ENCODE results near the gene MTREX.

MTREX gene

DNA sequence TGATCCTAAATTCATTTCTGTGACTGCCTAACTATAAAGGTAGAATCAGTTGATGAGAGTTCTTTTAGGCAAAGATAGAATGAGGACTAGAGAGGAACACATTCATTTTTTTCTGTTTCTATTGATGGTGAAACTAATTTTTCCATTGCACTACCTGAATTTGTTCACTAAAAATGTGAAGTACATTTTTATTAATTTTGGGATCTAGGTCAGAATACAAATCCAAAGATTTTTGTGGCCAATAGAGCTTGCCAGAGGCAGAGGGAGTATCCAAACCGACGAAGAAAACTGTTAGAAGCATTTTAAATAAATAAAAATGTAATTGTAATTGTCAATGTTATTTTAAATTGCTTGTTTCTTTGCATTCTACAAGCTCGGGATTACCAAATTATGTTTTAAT is 78.1 kb downstream of the MTREX start:
- DNase-seq: no peak

- DNase-seq: no peak
Measured at GRCh38 chr5:55386356-55386755, 78.6 kb downstream of the MTREX start.

DNA sequence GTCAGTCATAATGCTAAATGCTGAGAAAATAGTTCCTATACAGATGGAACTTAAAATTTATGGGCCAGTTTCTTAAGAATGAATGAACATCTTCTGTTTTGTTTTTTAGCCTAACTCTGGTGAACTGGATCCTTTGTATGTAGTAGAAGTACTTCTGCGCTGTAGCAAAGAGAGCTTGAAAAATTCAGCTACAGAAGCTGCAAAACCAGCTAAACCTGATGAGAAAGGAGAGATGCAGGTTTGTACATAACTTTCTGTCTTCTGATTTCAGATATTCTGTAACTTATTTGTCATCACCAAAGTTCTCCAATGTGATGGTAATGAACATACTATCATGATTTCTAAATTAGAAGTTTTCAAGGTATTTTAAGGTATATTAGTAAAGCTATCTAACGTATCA is 80.1 kb downstream of the MTREX start:
- DNase-seq: no peak

- DNase-seq: no peak
Measured at GRCh38 chr5:55391707-55392106, 83.9 kb downstream of the MTREX start.

- DNase-seq: no peak
Measured at GRCh38 chr5:55392669-55393068, 84.9 kb downstream of the MTREX start.

GRCh38 chr5:55393501-55394175 is 85.8 kb downstream of the MTREX start:
- DNase-seq: no peak

DNA sequence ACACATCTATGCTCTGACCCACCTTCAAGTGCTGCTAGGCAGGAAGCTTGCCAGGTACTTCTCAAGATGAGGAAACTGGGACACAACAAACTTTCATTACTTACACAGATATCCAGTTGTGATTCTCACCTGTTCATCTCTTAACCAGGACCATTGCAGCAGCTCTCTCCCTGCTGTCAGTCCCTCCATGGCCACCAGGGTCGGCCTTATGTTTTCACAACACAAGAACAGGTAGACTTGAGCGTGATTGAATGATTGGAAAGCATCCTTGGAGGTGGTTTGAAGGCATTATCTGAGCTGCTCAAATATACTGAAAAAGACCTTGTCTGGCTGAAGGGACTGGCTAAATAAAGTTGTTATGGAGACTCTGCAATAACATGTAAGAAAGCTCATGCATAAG is 94.4 kb downstream of the MTREX start:
- DNase-seq: no peak

GRCh38 chr5:55406292-55406691 is 98.5 kb downstream of the MTREX start:
- no peak for DNase-seq

DNA sequence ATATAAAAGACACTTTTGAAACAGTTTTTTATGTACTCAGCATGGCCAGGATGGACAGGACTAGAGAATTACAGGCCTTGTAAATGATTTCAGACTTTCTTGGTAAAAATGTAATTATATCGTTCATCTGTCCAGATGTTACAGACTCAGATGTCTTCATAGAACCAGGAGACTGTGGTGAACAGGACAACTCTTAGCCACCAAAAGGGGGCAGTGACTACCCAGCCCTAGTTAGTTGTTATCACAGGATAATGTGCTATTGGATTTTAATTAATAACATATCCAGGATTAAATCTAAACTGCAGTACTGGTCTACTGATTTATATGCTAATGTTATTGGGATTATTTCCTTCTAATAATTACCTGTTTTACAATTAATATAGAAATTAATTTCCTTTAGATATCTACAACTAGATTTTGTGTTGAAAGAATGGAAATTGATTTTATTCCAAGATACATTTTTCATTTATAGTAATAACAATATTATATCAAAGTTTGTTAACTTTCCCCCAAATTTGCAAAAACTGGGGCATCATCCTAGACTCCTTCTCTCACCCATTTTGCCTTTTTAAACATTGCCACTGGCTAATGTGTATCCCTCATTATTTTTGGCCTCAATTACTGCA is 99.4 kb downstream of the MTREX start:
- DNase-seq: peak; percentile 56

- DNase-seq: no peak
Measured at GRCh38 chr5:55407984-55408383, 100.2 kb downstream of the MTREX start.

DNA sequence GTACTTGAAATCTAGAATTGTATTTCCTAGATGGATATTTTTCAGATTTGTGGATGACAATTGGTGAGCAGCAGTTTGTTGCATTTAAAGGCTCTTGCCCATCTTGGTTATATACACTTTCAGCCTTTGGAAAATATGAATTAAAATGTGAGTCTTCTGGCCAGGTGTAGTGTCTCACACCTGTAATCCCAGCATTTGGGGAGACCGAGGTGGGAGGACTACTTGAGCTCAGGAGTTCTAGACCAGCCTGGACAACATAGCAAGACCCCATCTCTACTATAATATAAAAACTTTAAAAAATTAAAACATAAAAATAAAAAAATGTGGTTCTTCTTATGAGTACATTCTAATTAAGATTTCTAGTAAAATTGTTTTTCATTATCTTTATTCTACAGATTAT is 102.0 kb downstream of the MTREX start:
- DNase-seq: no peak

- DNase-seq: no peak
Measured at GRCh38 chr5:55410845-55411244, 103.1 kb downstream of the MTREX start.

GRCh38 chr5:55411876-55412275 is 104.1 kb downstream of the MTREX start:
- DNase-seq: no peak

DNA sequence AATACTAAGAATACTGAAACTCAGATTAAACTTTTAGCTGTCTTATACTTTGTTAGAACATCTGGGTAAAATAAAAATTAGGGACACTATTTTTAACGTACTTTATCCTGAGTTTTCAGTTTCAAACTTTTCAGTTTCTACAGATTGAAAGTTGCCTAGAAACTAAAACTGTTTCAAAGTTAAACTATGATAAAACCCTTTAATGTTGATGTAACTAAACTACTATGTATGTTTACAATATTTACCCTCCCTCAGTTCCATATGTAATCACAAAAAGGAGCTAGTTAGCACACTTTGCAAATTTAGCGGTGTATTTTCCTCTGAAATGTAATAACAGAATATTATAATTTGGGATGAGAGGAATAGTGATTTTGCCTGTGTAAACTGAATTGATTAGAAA is 105.9 kb downstream of the MTREX start:
- no peak for DNase-seq

DNA sequence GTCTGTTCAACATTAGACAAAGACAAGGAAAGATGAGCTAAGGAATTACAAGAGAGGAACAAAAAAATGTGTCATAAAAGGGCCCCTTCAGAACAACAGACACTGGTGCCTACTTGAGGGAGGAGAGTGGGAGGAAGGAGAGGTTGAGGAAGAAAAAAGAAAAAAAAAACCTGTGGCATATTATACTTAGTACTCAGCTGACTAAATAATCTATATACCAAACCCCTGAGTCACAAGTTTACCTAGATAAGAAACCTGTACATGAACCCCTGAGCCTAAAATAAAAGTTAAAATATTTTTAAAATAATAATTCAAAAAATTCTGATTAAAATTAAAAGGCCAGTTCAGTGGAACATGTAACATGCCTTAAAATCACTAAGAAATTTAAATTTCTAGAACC is 107.3 kb downstream of the MTREX start:
- DNase-seq: no peak

- DNase-seq: no peak
Measured at GRCh38 chr5:55416306-55416705, 108.5 kb downstream of the MTREX start.

DNA sequence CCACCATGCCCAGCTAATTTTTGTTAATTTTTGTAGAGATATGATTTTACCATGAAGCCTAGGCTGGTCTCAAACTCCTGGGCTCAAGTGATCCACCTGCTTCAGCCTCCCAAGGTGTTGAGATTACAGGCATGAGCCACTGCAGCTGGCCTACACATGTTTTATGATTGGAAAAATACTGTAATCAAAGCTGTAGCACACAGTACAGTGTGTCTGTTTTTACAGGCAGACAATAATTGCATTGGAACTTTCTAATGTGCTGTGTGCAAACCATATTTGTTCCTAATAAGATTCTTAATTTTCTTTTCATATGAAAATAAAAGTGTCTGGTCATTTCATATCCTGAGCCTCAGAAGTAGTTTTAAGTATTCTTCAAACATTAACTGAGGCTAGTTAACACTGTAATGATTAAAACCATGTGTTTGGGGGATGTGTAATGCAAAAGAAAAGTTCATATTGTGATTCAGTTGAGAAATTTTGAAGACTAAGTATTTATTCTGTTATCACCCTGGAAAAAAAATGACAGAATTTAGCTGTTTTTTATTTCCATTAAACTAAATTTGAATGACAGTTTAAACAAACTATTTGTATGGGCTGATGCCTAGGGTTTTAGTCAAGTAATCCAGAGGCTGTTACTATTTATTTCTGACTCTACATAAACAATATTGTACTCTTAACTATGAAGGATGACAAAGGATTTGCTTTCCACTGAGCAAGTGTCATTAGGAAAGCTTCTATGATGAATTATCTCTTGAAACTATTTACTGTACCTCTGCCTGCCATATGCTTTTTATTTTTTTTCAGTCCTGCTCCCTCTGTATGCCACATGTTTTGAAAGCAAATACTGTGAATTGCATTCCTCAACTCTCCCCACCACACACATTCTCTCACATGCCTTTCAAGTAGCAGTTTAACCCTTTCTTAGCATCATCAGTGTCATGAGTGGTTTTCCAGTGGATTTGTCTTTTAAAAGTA is 111.5 kb downstream of the MTREX start:
- DNase-seq: no peak

DNA sequence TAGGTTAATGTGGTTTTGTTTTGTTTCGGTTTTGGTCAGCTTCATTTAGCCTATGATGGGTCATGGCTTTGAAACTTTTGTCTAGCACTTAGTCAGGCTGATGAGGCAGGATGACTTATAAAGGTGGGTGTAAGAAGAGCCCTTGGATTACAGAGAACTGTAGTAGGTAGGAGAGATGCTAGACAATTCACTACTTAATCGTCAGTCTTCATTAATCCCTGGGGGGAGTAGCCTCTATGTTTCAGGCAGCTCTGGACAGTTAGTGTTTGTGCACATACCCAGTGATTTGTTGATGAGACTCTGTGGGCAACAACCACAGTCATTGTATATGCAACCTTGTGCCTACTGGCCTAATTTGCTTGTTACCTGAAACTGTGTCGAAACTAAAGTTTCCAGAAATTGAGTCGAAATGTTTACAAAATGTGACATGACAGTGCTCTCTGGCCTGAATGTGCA is 113.3 kb downstream of the MTREX start:
- DNase-seq: no peak

DNA sequence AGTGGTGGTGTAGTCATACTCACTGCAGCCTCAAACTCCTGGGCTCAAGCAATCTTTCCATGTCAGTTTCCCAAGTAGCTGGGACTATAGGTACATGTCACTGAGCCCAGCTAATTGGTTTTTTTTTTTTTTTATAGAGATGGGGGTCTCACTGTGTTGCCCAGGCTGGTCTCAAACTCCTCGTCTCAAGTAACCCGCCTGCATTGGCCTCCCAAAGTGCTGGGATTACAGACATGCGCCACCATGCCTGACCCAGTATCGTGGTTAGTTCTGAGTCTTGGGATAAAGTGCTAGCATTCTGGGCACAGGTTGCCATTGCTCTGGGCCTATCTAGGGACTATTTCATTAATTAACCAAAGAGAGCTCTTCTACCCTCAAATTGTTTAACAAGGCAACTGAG is 118.7 kb downstream of the MTREX start:
- DNase-seq: no peak

DNA sequence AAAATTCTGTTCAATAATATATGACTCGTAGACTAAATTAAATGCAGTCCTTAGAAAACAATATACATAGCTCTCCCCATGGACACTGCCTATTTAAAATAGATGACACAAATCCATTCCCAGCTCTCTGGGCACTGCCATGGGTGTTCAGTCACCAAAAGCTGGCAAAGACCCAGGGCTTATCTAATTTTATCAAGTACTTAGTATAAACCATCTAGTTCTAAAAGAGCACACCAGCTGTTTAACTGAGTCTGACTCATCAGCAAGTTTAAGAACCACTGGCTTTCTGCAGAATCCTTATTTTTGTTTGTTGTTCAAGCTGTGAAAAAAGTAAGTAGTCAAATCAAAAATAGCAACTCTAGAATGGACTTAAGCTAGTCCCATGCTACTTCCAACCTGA is 119.4 kb downstream of the MTREX start:
- no peak for DNase-seq

DNA sequence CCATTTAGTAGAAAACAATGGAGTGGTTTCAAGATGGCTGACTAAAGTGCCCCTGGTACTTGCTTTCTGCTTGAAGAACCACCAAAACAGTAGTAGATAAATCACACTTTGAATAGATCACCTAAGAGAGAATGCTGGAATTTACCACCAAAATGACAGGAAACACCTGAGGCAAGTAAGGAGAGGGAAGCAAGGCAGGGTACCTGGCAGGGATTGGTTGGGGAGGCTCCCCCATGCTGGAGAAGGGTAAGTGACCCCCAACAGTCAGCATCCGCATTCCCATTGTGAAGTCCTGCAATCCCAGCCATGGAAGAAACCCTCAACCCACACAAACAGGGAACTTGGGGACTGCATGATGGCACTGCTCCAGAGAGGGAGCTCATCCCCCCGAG is 121.4 kb downstream of the MTREX start:
- no peak for DNase-seq

DNA sequence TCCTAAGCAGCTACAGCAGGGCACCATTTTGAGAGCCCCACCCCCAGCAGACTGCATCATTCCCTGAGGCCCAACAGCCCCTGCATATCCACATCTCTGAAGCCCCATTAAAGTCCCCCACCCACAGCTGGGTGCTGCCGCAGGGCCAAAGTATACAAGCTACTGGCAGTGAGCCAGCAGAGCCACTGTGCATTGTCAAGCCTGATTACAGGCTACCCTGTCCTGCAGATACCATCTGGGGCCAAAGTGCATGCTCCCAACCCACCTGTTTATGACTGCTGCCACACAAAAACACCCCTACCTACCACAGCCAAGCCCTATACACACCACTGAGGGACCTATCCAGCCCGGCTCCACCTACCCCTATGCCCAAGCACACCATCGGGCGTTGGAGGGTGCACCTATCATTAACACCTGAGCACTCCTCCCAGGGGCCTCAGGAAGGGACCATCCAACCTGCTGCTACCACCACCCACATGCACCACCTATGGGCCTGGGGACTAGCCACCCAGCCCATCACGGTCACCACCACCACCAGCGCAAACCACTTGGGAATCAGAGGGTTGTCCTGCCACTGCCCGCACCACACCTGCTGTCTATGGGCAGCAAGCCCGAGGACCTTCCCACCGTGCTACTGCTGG is 121.9 kb downstream of the MTREX start:
- DNase-seq: no peak

DNA sequence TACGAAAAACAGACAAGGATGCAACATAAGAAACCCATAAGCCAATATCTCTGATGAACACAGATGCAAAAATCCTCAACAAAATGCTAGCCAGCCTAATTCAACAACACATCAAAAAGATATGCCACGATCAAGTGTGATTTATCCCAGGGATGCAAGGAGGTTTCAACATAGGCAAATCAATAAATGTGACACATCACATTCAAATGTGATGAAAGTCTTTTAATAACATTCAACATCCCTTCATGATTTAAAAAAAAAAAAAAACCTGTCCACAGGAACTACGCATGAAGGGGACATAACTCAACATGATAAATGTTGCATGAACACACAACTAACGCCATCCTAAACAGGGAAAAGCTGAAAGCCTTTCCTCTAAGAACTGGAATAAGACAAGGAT is 124.8 kb downstream of the MTREX start:
- no peak for DNase-seq

Data from midbrain (tissue), 1 donor.